CD4-positive, alpha-beta memory T cell (primary cell): Measurements from ENCODE around the gene LOC101059915.

ENCODE experiments used
- CTCF ChIA-PET: fragments of 350-600 bp; sonication (Branson Sonifier 250); formaldehyde crosslinking; loops from one replicate; lab custom pipeline; 2021; ENCODE audit warnings: inconsistent platforms; ENCODE audit not compliant: partially characterized antibody; lab: Charles Lee
- POLR2A ChIA-PET: fragments of 350-600 bp; sonication (Branson Sonifier 250); formaldehyde crosslinking; loops from one replicate; lab custom pipeline; 2021; ENCODE audit not compliant: partially characterized antibody; lab: Charles Lee
- DNase-seq, 5 donors: peaks; one replicate each; pipeline versions ENCODE4 v3.0.0 to v3.0.0-alpha.2; 2020 to 2022; ENCODE audit warnings: mixed read lengths in 1 of 5
- H3K27ac ChIP-seq: one replicate; pipeline ENCODE4 v1.7.0; 2013; ENCODE audit warnings: low read depth, low read length
- H3K27me3 ChIP-seq: 2 replicates; pipeline ENCODE4 v1.7.0; 2013; ENCODE audit warnings: mild to moderate bottlenecking, low read length, moderate library complexity; ENCODE audit not compliant: insufficient read depth
- H3K36me3 ChIP-seq: 2 replicates; pipeline ENCODE4 v1.7.0; 2013; ENCODE audit warnings: mild to moderate bottlenecking, low read length, moderate library complexity; ENCODE audit not compliant: insufficient read depth
- H3K4me1 ChIP-seq: 2 replicates; pipeline ENCODE4 v1.7.0; 2013; ENCODE audit warnings: mild to moderate bottlenecking, low read length, moderate library complexity; ENCODE audit not compliant: insufficient read depth
- H3K4me3 ChIP-seq, 2 donors: one replicate each; pipeline ENCODE4 v1.7.0; 2013; ENCODE audit warnings: low read length in 2 of 2, mild to moderate bottlenecking in 1 of 2
- H3K9me3 ChIP-seq, 2 donors: one replicate each; pipeline ENCODE4 v1.7.0; 2013; ENCODE audit warnings: low read length in 2 of 2, control low read depth in 1 of 2; ENCODE audit not compliant: control insufficient read depth in 1 of 2
- H3K27ac Mint-ChIP-seq, 7 donors: one replicate each; pipeline ENCODE4 v1.8.0; 2020 to 2021; ENCODE audit warnings: mixed read lengths in 7 of 7, mild to moderate bottlenecking in 6 of 7, inconsistent platforms in 3 of 7, moderate library complexity in 3 of 7
- H3K27me3 Mint-ChIP-seq, 2 donors: one replicate each; pipeline ENCODE4 v1.8.0; 2020 to 2021; ENCODE audit warnings: mixed read lengths in 2 of 2
- H3K36me3 Mint-ChIP-seq, 2 donors: one replicate each; pipeline ENCODE4 v1.8.0; 2020 to 2021; ENCODE audit warnings: mixed read lengths in 2 of 2, inconsistent platforms in 1 of 2, mild to moderate bottlenecking in 1 of 2
- H3K4me1 Mint-ChIP-seq, 4 donors: one replicate each; pipeline ENCODE4 v1.8.0; 2020 to 2021; ENCODE audit warnings: mixed read lengths in 4 of 4, mild to moderate bottlenecking in 1 of 4
- H3K4me3 Mint-ChIP-seq, 8 donors: one replicate each; pipeline ENCODE4 v1.8.0; 2020 to 2021; ENCODE audit warnings: mixed read lengths in 8 of 8, mild to moderate bottlenecking in 7 of 8, moderate library complexity in 6 of 8, inconsistent platforms in 3 of 8
- H3K9me3 Mint-ChIP-seq, 8 donors: one replicate each; pipeline ENCODE4 v1.8.0; 2020 to 2021; ENCODE audit warnings: mixed read lengths in 8 of 8, mild to moderate bottlenecking in 5 of 8, inconsistent platforms in 3 of 8, moderate library complexity in 1 of 8
- intact Hi-C: fragments of 100-400 bp; cut with micrococcal nuclease; formaldehyde crosslinking; loops from one replicate; pipeline ENCODE4 v1.15.1; 2023

The LOC101059915 gene

DNA sequence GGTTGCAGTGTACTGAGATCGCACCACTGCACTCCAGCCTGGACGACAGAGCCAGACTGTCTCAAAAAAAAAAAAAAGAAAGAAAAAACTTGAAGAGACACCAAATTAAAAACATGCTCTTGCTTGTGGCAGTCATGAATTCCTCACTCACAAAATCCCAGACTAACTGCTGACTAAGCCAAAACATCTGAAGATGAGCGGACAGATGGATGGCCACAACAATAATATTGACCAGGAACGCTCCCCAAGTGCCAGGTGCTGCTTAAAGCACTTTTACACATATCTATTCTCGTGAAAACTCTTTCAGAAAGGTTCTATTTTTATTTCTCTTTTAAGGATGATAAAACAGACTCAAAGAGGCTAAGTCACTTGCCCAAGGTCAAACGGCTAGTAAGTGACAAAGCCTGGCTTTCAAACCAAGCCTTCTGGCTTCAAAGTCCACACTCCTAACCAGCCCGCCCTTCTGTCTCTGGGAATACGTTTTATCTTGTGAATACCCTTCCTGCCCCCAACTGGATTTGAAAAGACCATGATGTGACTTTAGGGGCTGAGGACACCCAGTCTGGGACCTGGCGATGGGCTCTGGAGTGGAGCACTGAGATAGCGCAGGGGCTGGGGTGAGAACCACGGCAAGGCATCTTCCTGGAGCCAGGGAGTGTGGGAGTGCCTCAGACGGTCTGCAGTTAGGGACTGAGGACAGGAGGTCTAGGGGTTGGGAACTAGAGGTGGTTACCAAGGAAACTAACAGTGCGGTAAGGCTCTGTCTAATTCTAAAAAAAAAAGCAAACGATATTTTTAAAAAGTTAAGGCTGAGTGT lies 39.5 kb upstream of the LOC101059915 start:
- Mint-ChIP-seq H3K4me1 (peaks cover 11 to 35% (median 18%) of the 10 kb centered on the region in 4 donors), H3K27me3 (no peaks in the 10 kb centered on the region), H3K4me3 (no peak overlapping the region), H3K27ac (peak overlapping the region in 1 of 7 donors; percentile 87), H3K9me3 (no peaks in the 10 kb centered on the region), H3K36me3 (peaks cover 0 to 3% of the 10 kb centered on the region in 2 donors)
- CTCF ChIA-PET: no interaction called here
- no peak overlapping the region for H3K4me3 ChIP-seq
- no peaks in the 10 kb centered on the region for H3K36me3 ChIP-seq
- intact Hi-C loops: no loop called here
- H3K27me3 ChIP-seq: no peaks in the 10 kb centered on the region
- POLR2A ChIA-PET: interaction anchor here (0.9 to 1.0 kb wide), 2 partner anchors 9 to 85 kb away, joined by 3 to 4 read pairs; no protein-coding TSS in a partner anchor
- peaks cover 48% of the 10 kb centered on the region for H3K4me1 ChIP-seq
- no peak for DNase-seq
- no peaks in the 10 kb centered on the region for H3K9me3 ChIP-seq
- no peak overlapping the region for H3K27ac ChIP-seq

- no peak for DNase-seq
- Histone ChIP-seq H3K9me3 (no peaks in the 10 kb centered on the region), H3K27me3 (no peaks in the 10 kb centered on the region), H3K4me3 (no peak overlapping the region), H3K4me1 (peaks cover 31% of the 10 kb centered on the region), H3K36me3 (no peaks in the 10 kb centered on the region), H3K27ac (no peak overlapping the region)
- Mint-ChIP-seq H3K9me3 (no peaks in the 10 kb centered on the region), H3K36me3 (no peaks in the 10 kb centered on the region), H3K4me3 (no peak overlapping the region), H3K27ac (peak overlapping the region in 2 of 7 donors; percentile 15 to 32), H3K4me1 (peaks cover 2 to 18% (median 6%) of the 10 kb centered on the region in 4 donors), H3K27me3 (no peaks in the 10 kb centered on the region)
- intact Hi-C loops: no loop called here
- CTCF ChIA-PET: no interaction called here
- POLR2A ChIA-PET: interaction anchor here (0.7 kb wide), 1 partner anchor 1159 kb away, joined by 3 read pairs; no protein-coding TSS in a partner anchor
Measured at GRCh38 chrX:71629467-71629866, 37.9 kb upstream of the LOC101059915 start.

DNA sequence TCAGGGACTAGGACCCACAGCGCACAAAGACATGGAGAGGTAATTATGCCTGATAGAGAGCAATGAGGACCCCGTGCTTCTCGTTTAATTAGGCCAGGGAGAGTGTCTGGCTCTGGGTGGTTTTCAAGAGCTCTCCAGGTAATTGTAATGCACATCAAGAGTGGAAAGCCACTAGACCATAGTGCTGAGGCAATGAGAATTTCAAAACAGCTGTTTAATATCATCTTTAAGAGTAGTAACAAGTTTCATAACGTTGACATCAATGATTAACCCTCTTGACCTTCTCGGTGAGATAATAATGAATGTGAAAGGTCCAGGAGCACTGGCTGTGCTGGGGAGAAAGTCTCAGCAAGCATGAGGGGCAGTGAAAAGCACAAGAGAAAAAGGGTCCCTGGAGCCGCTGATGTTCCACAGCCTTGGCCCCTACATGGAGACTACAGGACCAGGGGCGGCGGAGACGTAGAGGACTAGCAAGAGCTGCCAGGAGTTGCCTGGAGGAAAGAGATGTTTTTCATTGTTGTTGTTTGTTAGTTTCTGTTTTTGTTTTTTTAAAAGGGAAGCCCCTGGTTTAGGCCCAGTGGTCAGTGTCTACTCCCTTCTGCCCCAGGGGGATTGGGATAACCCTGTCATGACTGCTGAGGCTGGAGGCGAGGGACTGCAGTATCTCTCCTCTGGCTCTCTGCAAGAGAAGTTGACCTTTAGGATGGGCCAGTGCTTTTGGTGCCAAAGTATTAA lies 34.3 kb upstream of the LOC101059915 start:
- H3K27me3 Mint-ChIP-seq: no peaks in the 10 kb centered on the region
- H3K27ac Mint-ChIP-seq: peak overlapping the region in 1 of 7 donors; percentile 57
- DNase-seq: no peak
- no peaks in the 10 kb centered on the region for H3K9me3 Mint-ChIP-seq
- Histone ChIP-seq H3K4me1 (peaks cover 27% of the 10 kb centered on the region), H3K27me3 (no peaks in the 10 kb centered on the region), H3K27ac (no peak overlapping the region), H3K36me3 (no peaks in the 10 kb centered on the region), H3K9me3 (no peaks in the 10 kb centered on the region), H3K4me3 (no peak overlapping the region)
- peaks cover 0 to 23% (median 13%) of the 10 kb centered on the region in 4 donors for H3K4me1 Mint-ChIP-seq
- intact Hi-C loops: no loop called here
- no peaks in the 10 kb centered on the region for H3K36me3 Mint-ChIP-seq
- H3K4me3 Mint-ChIP-seq: no peak overlapping the region
- CTCF ChIA-PET: interaction anchor here (0.6 to 2.2 kb wide), 3 partner anchors 11 to 92 kb away, joined by 3 to 5 read pairs (median 5); partner anchors contain the start of gene CXCR3
- POLR2A ChIA-PET: interaction anchor here (1.7 kb wide), 1 partner anchor 16 kb away, joined by 6 read pairs; the partner anchor contains the start of gene CXCR3

DNA sequence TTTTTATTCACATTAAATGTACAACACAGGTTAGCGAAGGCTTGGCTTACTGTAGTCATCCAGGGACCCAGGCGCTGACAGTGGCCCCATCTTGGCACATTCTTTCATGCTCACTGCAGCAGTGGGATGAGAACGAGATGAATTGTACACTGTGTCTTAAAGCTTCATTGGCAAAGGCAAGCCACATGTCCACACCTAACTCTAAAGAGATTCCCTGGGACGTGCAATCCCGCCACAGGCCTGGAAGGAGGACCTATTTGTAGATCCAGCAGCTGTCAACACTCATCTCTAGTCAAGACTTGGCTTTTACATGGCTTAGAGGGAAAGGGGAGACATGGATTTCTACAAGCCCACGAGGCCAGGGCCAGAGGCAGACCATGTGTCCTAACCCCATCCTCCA lies 33.0 kb upstream of the LOC101059915 start:
- Mint-ChIP-seq H3K36me3 (no peaks in the 10 kb centered on the region), H3K4me3 (no peak overlapping the region), H3K27me3 (no peaks in the 10 kb centered on the region), H3K4me1 (peaks cover 0 to 20% (median 13%) of the 10 kb centered on the region in 4 donors), H3K9me3 (no peaks in the 10 kb centered on the region), H3K27ac (no peak overlapping the region)
- ChIA-PET CTCF (interaction anchor here (2.0 to 2.2 kb wide), 2 partner anchors 13 to 16 kb away, joined by 5 read pairs; partner anchors contain the start of gene CXCR3), POLR2A (interaction anchor here (5.0 kb wide), 1 partner anchor 11 kb away, joined by 60 read pairs; no protein-coding TSS in a partner anchor)
- H3K4me1 ChIP-seq: peaks cover 37% of the 10 kb centered on the region
- no peak for DNase-seq
- no peaks in the 10 kb centered on the region for H3K9me3 ChIP-seq
- H3K4me3 ChIP-seq: no peak overlapping the region
- H3K36me3 ChIP-seq: no peaks in the 10 kb centered on the region
- no peak overlapping the region for H3K27ac ChIP-seq
- H3K27me3 ChIP-seq: no peaks in the 10 kb centered on the region
- intact Hi-C loops: no loop called here

- DNase-seq: peak; percentile 40 to 69 (median 47)
- intact Hi-C loops: loop anchor here (2.0 kb wide), 1 partner anchor 14 kb away; no protein-coding TSS in a partner anchor
- peak overlapping the region; percentile 40 for H3K27ac ChIP-seq
- ChIA-PET POLR2A (interaction anchor here (1.2 to 5.8 kb wide), 5 partner anchors 10 to 104 kb away, joined by 4 to 63 read pairs (median 6); partner anchors contain the start of genes CXCR3 and OGT), CTCF (interaction anchor here (0.9 to 1.5 kb wide), 4 partner anchors 10 to 18 kb away, joined by 3 to 4 read pairs (median 3); partner anchors contain the start of gene CXCR3)
- H3K4me1 ChIP-seq: peaks cover 42% of the 10 kb centered on the region
- H3K27ac Mint-ChIP-seq: peak overlapping the region in 5 of 7 donors; percentile 46 to 94 (median 87)
- H3K4me1 Mint-ChIP-seq: peaks cover 8 to 19% (median 13%) of the 10 kb centered on the region in 4 donors
- no peaks in the 10 kb centered on the region for H3K27me3 Mint-ChIP-seq
- peak overlapping the region in 5 of 8 donors; percentile 8 to 42 (median 33) for H3K4me3 Mint-ChIP-seq
- no peaks in the 10 kb centered on the region for H3K9me3 Mint-ChIP-seq
- no peaks in the 10 kb centered on the region for H3K27me3 ChIP-seq
- no peak overlapping the region for H3K4me3 ChIP-seq
- H3K9me3 ChIP-seq: no peaks in the 10 kb centered on the region
- H3K36me3 ChIP-seq: no peaks in the 10 kb centered on the region
- no peaks in the 10 kb centered on the region for H3K36me3 Mint-ChIP-seq
Measured at GRCh38 chrX:71636438-71637252, 30.7 kb upstream of the LOC101059915 start.

DNA sequence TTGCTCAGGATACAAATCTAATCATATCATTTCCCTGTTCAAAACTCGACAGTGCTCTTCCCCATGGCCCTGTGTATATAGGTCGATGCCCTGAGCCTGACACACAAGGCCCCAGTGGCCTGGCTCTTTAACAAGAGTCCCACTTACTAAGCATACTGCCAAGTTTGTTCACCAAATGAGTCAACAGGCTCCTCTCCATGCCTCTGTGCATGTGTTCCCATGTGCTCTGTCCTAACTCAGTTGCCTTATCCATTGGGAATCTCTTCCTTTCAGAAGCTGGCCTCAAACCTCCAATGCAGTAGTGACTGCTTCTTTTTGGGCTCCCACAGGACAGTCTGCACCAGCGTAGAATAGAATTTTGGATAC lies 30.1 kb upstream of the LOC101059915 start:
- Mint-ChIP-seq H3K27ac (peak overlapping the region in 5 of 7 donors; percentile 46 to 94 (median 87)), H3K36me3 (no peaks in the 10 kb centered on the region), H3K4me3 (peak overlapping the region in 6 of 8 donors; percentile 27 to 70 (median 42)), H3K27me3 (no peaks in the 10 kb centered on the region), H3K4me1 (peaks cover 8 to 19% (median 14%) of the 10 kb centered on the region in 4 donors), H3K9me3 (no peaks in the 10 kb centered on the region)
- intact Hi-C loops: loop anchor here (2.0 kb wide), 1 partner anchor 14 kb away; no protein-coding TSS in a partner anchor
- H3K4me1 ChIP-seq: peaks cover 42% of the 10 kb centered on the region
- no peaks in the 10 kb centered on the region for H3K9me3 ChIP-seq
- H3K4me3 ChIP-seq: no peak overlapping the region
- no peaks in the 10 kb centered on the region for H3K36me3 ChIP-seq
- ChIA-PET CTCF (interaction anchor here (1.2 to 1.5 kb wide), 2 partner anchors 14 to 15 kb away, joined by 3 to 4 read pairs; no protein-coding TSS in a partner anchor), POLR2A (interaction anchor here (0.6 to 5.8 kb wide), 7 partner anchors 10 to 105 kb away, joined by 3 to 63 read pairs (median 5); partner anchors contain the start of genes CXCR3 and OGT)
- DNase-seq: no peak
- H3K27ac ChIP-seq: peak overlapping the region; percentile 40
- no peaks in the 10 kb centered on the region for H3K27me3 ChIP-seq
